Measurements from ENCODE around the gene MYBPC3. TPM values are rescaled to one million over a fixed set of nuclear protein-coding genes. Genes with fewer than 3 reads are reported as not detected.
"Not testable (repeated sequence)": the region's sequence is repeated elsewhere in the genome, so short reads cannot be mapped to it uniquely, and the experiment has no call there.

Gene MYBPC3
- polyA plus RNA-seq, 3 donors from 2014 or later = not detected

- H3K9me3 Mint-ChIP-seq = no peaks in the 10 kb centered on the region
- H3K27me3 Mint-ChIP-seq (ENCODE audit: low read depth in 3 of 3) = peaks cover 5 to 6% (median 5%) of the 10 kb centered on the region in 3 donors
- peaks cover 2 to 9% of the 10 kb centered on the region in 2 donors for H3K4me1 Mint-ChIP-seq
- peak in 2 of 3 donors; percentile 6 to 7 for DNase-seq
- H3K36me3 Mint-ChIP-seq = peaks cover 15 to 41% (median 25%) of the 10 kb centered on the region in 3 donors
- peak overlapping the region in 5 of 6 donors; percentile 24 to 78 (median 64) for H3K27ac Mint-ChIP-seq
- no peak overlapping the region for H3K4me3 Mint-ChIP-seq
Measured at GRCh38 chr11:47325271-47326041, 27.0 kb downstream of the MYBPC3 start.

GRCh38 chr11:47324520-47324919 is 28.0 kb downstream of the MYBPC3 start:
- Mint-ChIP-seq H3K4me1 (peaks cover 2 to 9% of the 10 kb centered on the region in 2 donors), H3K36me3 (peaks cover 15 to 41% (median 25%) of the 10 kb centered on the region in 3 donors), H3K27ac (peak overlapping the region in 1 of 6 donors; percentile 65), H3K9me3 (no peaks in the 10 kb centered on the region), H3K27me3 (ENCODE audit: low read depth in 3 of 3) (peaks cover 5 to 6% (median 5%) of the 10 kb centered on the region in 3 donors), H3K4me3 (no peak overlapping the region)
- DNase-seq = no peak

- Mint-ChIP-seq H3K4me3 (no peak overlapping the region), H3K36me3 (peaks cover 10 to 28% (median 27%) of the 10 kb centered on the region in 3 donors), H3K27me3 (ENCODE audit: low read depth in 3 of 3) (peaks cover 0 to 2% (median 1%) of the 10 kb centered on the region in 3 donors), H3K27ac (no peak overlapping the region), H3K4me1 (no peaks in the 10 kb centered on the region), H3K9me3 (no peaks in the 10 kb centered on the region)
- DNase-seq = no peak
Measured at GRCh38 chr11:47318166-47318565, 34.3 kb downstream of the MYBPC3 start.

GRCh38 chr11:47317064-47317828 is 35.3 kb downstream of the MYBPC3 start:
- Mint-ChIP-seq H3K27me3 (ENCODE audit: low read depth in 3 of 3) (peaks cover 0 to 1% (median 0%) of the 10 kb centered on the region in 3 donors), H3K9me3 (no peaks in the 10 kb centered on the region), H3K36me3 (peaks cover 10 to 28% (median 27%) of the 10 kb centered on the region in 3 donors), H3K4me3 (no peak overlapping the region), H3K27ac (peak overlapping the region in 3 of 6 donors; percentile 6 to 76 (median 51)), H3K4me1 (no peaks in the 10 kb centered on the region)
- no peak for DNase-seq

GRCh38 chr11:47316501-47316900 is 36.0 kb downstream of the MYBPC3 start:
- not testable (repeated sequence) for H3K4me1 Mint-ChIP-seq; DNase-seq; H3K4me3 Mint-ChIP-seq; H3K9me3 Mint-ChIP-seq; H3K27me3 Mint-ChIP-seq (ENCODE audit: low read depth in 3 of 3)
- H3K27ac Mint-ChIP-seq = peak overlapping the region in 1 of 6 donors; percentile 50
- H3K36me3 Mint-ChIP-seq = peaks cover 10 to 25% (median 24%) of the 10 kb centered on the region in 3 donors

- H3K4me3 Mint-ChIP-seq = no peak overlapping the region
- H3K27ac Mint-ChIP-seq = peak overlapping the region in 1 of 6 donors; percentile 31
- peaks cover 0 to 1% (median 0%) of the 10 kb centered on the region in 3 donors for H3K27me3 Mint-ChIP-seq (ENCODE audit: low read depth in 3 of 3)
- H3K36me3 Mint-ChIP-seq = peaks cover 15 to 24% (median 22%) of the 10 kb centered on the region in 3 donors
- no peak for DNase-seq
- H3K9me3 Mint-ChIP-seq = no peaks in the 10 kb centered on the region
- no peaks in the 10 kb centered on the region for H3K4me1 Mint-ChIP-seq
Measured at GRCh38 chr11:47314992-47315391, 37.5 kb downstream of the MYBPC3 start.

GRCh38 chr11:47308050-47308823 is 44.3 kb downstream of the MYBPC3 start:
- no peaks in the 10 kb centered on the region for H3K4me1 Mint-ChIP-seq
- peaks cover 0 to 3% (median 0%) of the 10 kb centered on the region in 3 donors for H3K27me3 Mint-ChIP-seq (ENCODE audit: low read depth in 3 of 3)
- H3K4me3 Mint-ChIP-seq = no peak overlapping the region
- no peak overlapping the region for H3K27ac Mint-ChIP-seq
- peaks cover 23 to 39% (median 27%) of the 10 kb centered on the region in 3 donors for H3K36me3 Mint-ChIP-seq
- peaks cover 0 to 5% (median 2%) of the 10 kb centered on the region in 6 donors for H3K9me3 Mint-ChIP-seq
- DNase-seq = no peak

- Mint-ChIP-seq H3K27ac (no peak overlapping the region), H3K9me3 (peaks cover 0 to 11% (median 7%) of the 10 kb centered on the region in 6 donors), H3K4me1 (peaks cover 0 to 15% of the 10 kb centered on the region in 2 donors), H3K27me3 (ENCODE audit: low read depth in 3 of 3) (peaks cover 0 to 3% (median 3%) of the 10 kb centered on the region in 3 donors), H3K36me3 (peaks cover 36 to 53% (median 39%) of the 10 kb centered on the region in 3 donors), H3K4me3 (no peak overlapping the region)
- no peak for DNase-seq
Measured at GRCh38 chr11:47306484-47306844, 46.0 kb downstream of the MYBPC3 start.

- H3K4me1 Mint-ChIP-seq = peaks cover 0 to 20% of the 10 kb centered on the region in 2 donors
- no peak for DNase-seq
- H3K27me3 Mint-ChIP-seq (ENCODE audit: low read depth in 3 of 3) = peaks cover 0 to 4% (median 4%) of the 10 kb centered on the region in 3 donors
- H3K9me3 Mint-ChIP-seq = peaks cover 0 to 11% (median 7%) of the 10 kb centered on the region in 6 donors
- H3K27ac Mint-ChIP-seq = no peak overlapping the region
- H3K4me3 Mint-ChIP-seq = no peak overlapping the region
- peaks cover 38 to 52% (median 39%) of the 10 kb centered on the region in 3 donors for H3K36me3 Mint-ChIP-seq
Measured at GRCh38 chr11:47305734-47306483, 46.6 kb downstream of the MYBPC3 start.

- Mint-ChIP-seq H3K36me3 (peaks cover 44 to 65% (median 48%) of the 10 kb centered on the region in 3 donors), H3K4me3 (no peak overlapping the region), H3K27me3 (ENCODE audit: low read depth in 3 of 3) (peaks cover 0 to 7% (median 4%) of the 10 kb centered on the region in 3 donors), H3K27ac (peak overlapping the region in 1 of 6 donors; percentile 1), H3K4me1 (peaks cover 0 to 33% of the 10 kb centered on the region in 2 donors), H3K9me3 (peaks cover 0 to 11% (median 7%) of the 10 kb centered on the region in 6 donors)
- no peak for DNase-seq
Measured at GRCh38 chr11:47302853-47303252, 49.6 kb downstream of the MYBPC3 start.

GRCh38 chr11:47299078-47299477 is 53.4 kb downstream of the MYBPC3 start:
- H3K4me1 Mint-ChIP-seq = peaks cover 0 to 33% of the 10 kb centered on the region in 2 donors
- DNase-seq = no peak
- peak overlapping the region in 4 of 6 donors; percentile 14 to 51 (median 34) for H3K27ac Mint-ChIP-seq
- H3K9me3 Mint-ChIP-seq = peaks cover 0 to 10% (median 7%) of the 10 kb centered on the region in 6 donors
- H3K27me3 Mint-ChIP-seq (ENCODE audit: low read depth in 3 of 3) = peaks cover 0 to 5% (median 4%) of the 10 kb centered on the region in 3 donors
- no peak overlapping the region for H3K4me3 Mint-ChIP-seq
- H3K36me3 Mint-ChIP-seq = peaks cover 42 to 77% (median 54%) of the 10 kb centered on the region in 3 donors

GRCh38 chr11:47296045-47296444 is 56.5 kb downstream of the MYBPC3 start:
- H3K9me3 Mint-ChIP-seq = no peaks in the 10 kb centered on the region
- peaks cover 0 to 14% of the 10 kb centered on the region in 2 donors for H3K4me1 Mint-ChIP-seq
- no peak for DNase-seq
- no peak overlapping the region for H3K4me3 Mint-ChIP-seq
- H3K36me3 Mint-ChIP-seq = peaks cover 29 to 67% (median 29%) of the 10 kb centered on the region in 3 donors
- peak overlapping the region in 1 of 6 donors; percentile 9 for H3K27ac Mint-ChIP-seq
- H3K27me3 Mint-ChIP-seq (ENCODE audit: low read depth in 3 of 3) = peaks cover 0 to 5% (median 4%) of the 10 kb centered on the region in 3 donors
